ENCODE data around the gene CHST12.
A peak's percentile ranks its signal among the peaks of the same experiment; 100 is the strongest.
"Not testable (repeated sequence)": the region's sequence is repeated elsewhere in the genome, so short reads cannot be mapped to it uniquely, and the experiment has no call there.

Gene CHST12

GRCh38 chr7:2372724-2373123 lies 30.7 kb upstream of the CHST12 start:
- H3K4me3 ChIP-seq (ENCODE audit: low read length): no peak overlapping the region
- peak; percentile 21 for DNase-seq (ENCODE audit: low read depth)
- TF ChIP-seq CTCF (IDR thresholded peaks at IDR 0.05; ENCODE audit: insufficient read depth, low read depth, low read length, missing control alignments): no peak

- no peak overlapping the region for H3K4me3 ChIP-seq (ENCODE audit: low read length)
- no peak for DNase-seq (ENCODE audit: low read depth)
These were observed 30.3 kb upstream of the CHST12 start for GRCh38 chr7:2373124-2373556.

GRCh38 chr7:2373646-2374045 lies 29.8 kb upstream of the CHST12 start:
- DNase-seq (ENCODE audit: low read depth): no peak
- no peak for TF ChIP-seq CTCF (IDR thresholded peaks at IDR 0.05; ENCODE audit: insufficient read depth, low read depth, low read length, missing control alignments)
- no peak overlapping the region for H3K4me3 ChIP-seq (ENCODE audit: low read length)

More at GRCh38 chr7:2373124-2373556, 30.3 kb upstream of the CHST12 start:
- TF ChIP-seq CTCF (IDR thresholded peaks at IDR 0.05; ENCODE audit: insufficient read depth, low read depth, low read length, missing control alignments): peak; percentile 7

GRCh38 chr7:2374401-2374800 lies 29.0 kb upstream of the CHST12 start:
- no peak for TF ChIP-seq CTCF (IDR thresholded peaks at IDR 0.05; ENCODE audit: insufficient read depth, low read depth, low read length, missing control alignments)
- H3K4me3 ChIP-seq (ENCODE audit: low read length): no peak overlapping the region
- no peak for DNase-seq (ENCODE audit: low read depth)

GRCh38 chr7:2374830-2375728 lies 28.3 kb upstream of the CHST12 start:
- no peak overlapping the region for H3K4me3 ChIP-seq (ENCODE audit: low read length)

GRCh38 chr7:2376351-2377154 lies 26.9 kb upstream of the CHST12 start:
- no peak overlapping the region for H3K4me3 ChIP-seq (ENCODE audit: low read length)
- no peak for DNase-seq (ENCODE audit: low read depth)
- no peak for TF ChIP-seq CTCF (IDR thresholded peaks at IDR 0.05; ENCODE audit: insufficient read depth, low read depth, low read length, missing control alignments)

More at GRCh38 chr7:2374830-2375728, 28.3 kb upstream of the CHST12 start:
- DNase-seq (ENCODE audit: low read depth): no peak
- TF ChIP-seq CTCF (IDR thresholded peaks at IDR 0.05; ENCODE audit: insufficient read depth, low read depth, low read length, missing control alignments): no peak

GRCh38 chr7:2377492-2377891 lies 25.9 kb upstream of the CHST12 start:
- H3K4me3 ChIP-seq (ENCODE audit: low read length); DNase-seq (ENCODE audit: low read depth): not testable (repeated sequence)

- not testable (repeated sequence) for H3K4me3 ChIP-seq (ENCODE audit: low read length); DNase-seq (ENCODE audit: low read depth)
These were observed 25.3 kb upstream of the CHST12 start for GRCh38 chr7:2378125-2378524.

Measured in epithelial cell of esophagus (primary cell).